ENCODE data around the gene KCNQ1OT1.

DNA sequence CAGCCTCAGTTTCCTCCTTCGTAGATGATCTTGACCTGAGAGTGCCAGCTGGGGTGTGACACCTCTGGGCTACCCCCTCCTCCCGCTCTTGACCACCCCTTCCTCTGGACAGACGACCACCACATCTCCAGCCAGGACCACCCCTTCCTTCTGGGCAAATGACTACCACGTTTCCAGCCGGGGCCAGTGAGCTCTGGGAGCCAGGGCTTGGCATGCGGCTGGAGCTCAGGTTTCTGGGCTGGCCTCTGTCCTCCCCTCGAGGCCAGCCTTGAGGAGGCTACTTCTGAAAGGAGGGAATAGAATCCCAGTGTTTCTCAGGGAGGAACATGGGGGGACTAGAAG, 120.9 kb downstream of the KCNQ1OT1 start:
- TF ChIP-seq CTCF (IDR thresholded peaks at IDR 0.05; ENCODE audit: poor library complexity) = no peak
- TF ChIP-seq EZH2 (IDR thresholded peaks at IDR 0.05; ENCODE audit: borderline replicate concordance) = no peak

Data from hepatocyte (in vitro differentiated cells).